ENCODE results near the gene TPP2. TPM values are rescaled to one million over a fixed set of nuclear protein-coding genes. Genes with fewer than 3 reads are reported as not detected.

TPP2 gene
- total RNA-seq, 1 donor: 60.0 TPM

DNA sequence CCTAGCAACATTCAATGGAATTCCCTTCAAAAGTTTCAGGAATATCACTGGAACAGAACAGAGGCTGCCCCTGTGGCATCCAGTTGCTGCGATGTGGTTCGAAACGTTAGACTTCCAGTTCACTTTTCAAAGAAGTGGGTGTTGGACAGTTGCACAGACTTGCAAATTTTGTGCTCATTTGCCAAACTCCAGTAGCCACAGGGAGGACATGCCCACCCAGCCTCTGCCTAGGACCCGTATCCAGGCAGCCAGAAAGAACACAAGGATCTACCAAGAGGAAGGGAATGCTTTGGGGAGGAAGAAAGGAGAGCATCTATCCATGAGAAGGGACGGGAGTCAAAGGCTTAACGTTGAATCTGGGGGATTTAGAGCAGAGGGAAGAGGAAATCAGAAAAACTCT, 98.2 kb downstream of the TPP2 start, which contains the start of gene METTL21C:
Gene METTL21C, minus strand, starts transcription at position 108 of the 400 bp plus-strand sequence. CDS start 546 bp downstream, outside the sequence.
- TF ChIP-seq, protein P1, sequence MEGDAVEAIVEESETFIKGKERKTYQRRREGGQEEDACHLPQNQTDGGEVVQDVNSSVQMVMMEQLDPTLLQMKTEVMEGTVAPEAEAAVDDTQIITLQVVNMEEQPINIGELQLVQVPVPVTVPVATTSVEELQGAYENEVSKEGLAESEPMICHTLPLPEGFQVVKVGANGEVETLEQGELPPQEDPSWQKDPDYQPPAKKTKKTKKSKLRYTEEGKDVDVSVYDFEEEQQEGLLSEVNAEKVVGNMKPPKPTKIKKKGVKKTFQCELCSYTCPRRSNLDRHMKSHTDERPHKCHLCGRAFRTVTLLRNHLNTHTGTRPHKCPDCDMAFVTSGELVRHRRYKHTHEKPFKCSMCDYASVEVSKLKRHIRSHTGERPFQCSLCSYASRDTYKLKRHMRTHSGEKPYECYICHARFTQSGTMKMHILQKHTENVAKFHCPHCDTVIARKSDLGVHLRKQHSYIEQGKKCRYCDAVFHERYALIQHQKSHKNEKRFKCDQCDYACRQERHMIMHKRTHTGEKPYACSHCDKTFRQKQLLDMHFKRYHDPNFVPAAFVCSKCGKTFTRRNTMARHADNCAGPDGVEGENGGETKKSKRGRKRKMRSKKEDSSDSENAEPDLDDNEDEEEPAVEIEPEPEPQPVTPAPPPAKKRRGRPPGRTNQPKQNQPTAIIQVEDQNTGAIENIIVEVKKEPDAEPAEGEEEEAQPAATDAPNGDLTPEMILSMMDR (IDR thresholded peaks at IDR 0.05; ENCODE audit: insufficient read depth, low read depth, low read length): no peak
- DNase-seq (ENCODE audit: low read depth): no peak
- no peak within 1 kb of the TSS for H3K4me3 ChIP-seq (ENCODE audit: low read depth, low read length)

DNA sequence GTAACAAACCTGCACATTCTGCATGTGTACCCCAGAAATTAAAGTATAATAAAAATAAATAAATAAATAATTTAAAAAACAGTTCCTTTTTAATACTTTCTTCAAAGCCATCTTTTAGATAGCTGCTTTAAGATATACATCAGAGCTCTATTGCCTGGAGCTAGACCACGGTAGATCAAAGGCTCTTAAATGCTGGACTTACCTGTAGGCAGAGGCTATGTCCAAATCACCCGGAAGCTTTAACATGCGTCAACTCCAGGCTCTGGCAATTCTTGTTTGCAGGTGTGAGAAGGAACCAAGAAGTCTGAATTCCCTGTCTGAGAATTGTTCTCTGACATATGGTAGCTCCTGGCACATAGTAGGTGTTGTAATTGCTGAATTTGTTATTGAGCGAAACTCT, 99.7 kb downstream of the TPP2 start:
- DNase-seq (ENCODE audit: low read depth): no peak
- TF ChIP-seq, protein P1 (IDR thresholded peaks at IDR 0.05; ENCODE audit: insufficient read depth, low read depth, low read length): no peak
- no peak overlapping the region for H3K4me3 ChIP-seq (ENCODE audit: low read depth, low read length)

DNA sequence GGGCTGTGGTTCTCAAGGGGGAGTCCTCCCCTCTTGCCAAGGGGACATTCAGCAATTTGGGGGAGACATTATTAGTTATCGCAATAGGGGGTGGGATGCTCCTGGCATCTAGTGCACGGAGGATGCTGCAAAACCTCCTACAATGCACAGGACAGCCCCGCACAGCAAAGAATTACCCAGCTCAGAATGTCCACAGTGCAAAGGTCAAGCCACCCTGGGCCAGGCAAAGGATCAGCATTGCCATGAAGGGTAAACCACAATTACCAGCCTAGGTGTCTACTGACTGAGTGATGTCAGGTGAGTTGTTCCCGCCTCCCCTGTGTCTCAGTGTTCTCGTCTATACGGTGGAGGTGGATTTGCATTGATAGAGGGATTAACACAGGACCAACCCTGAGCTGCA, 100.5 kb downstream of the TPP2 start:
- no peak overlapping the region for H3K4me3 ChIP-seq (ENCODE audit: low read depth, low read length)
- TF ChIP-seq, protein P1 (IDR thresholded peaks at IDR 0.05; ENCODE audit: insufficient read depth, low read depth, low read length): no peak
- DNase-seq (ENCODE audit: low read depth): no peak

DNA sequence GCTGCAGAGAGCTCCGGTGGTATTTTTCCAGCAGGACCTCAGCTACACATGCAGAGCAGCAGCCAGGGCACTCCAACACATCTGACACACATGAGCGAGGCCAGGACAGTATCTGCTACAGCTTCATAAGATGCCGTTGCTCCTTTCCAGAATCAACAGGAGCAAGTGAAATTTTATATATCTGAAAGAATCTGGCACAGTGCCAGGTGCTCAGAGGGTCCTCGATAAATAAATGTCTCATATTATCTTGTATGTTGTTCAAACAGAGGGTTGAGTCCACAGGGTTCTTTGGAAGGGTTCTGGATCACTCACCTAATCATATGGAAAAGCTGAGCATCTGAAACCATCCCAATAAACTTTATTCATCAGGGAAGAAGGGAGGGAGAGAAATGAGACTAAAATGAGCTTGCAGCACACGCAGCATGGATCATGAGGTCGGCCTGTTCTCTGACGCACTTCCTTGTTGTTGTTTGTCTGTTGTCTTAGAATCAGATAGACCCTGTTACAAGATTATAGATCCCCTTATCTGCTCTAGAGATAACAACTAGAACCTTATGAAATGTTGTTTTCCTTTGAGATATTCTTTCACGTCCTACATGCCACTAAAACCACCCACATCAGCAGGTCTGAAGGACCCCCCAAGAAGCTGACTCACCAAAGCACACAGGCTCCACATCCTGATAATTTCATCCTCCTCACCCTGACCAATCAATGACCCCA, 101.3 kb downstream of the TPP2 start:
- TF ChIP-seq, protein P1 (IDR thresholded peaks at IDR 0.05; ENCODE audit: insufficient read depth, low read depth, low read length): no peak
- DNase-seq (ENCODE audit: low read depth): no peak
- no peak overlapping the region for H3K4me3 ChIP-seq (ENCODE audit: low read depth, low read length)

DNA sequence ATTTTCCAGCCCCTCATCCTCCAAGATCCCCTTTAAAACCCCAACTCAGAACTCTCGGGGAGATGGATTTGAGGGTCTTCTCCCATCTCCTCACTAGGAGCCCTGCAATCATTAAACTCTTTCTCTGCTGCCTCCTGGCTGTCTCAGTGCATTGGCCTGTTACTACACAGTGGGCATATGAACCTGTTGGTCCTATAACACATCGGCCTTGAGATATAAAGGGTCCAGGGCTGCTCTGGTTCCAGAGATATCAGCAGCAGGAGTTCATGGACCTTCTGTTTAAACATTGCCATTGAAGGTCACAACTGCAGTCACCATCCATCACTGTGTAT, 101.8 kb downstream of the TPP2 start:
- no peak for DNase-seq (ENCODE audit: low read depth)
- no peak overlapping the region for H3K4me3 ChIP-seq (ENCODE audit: low read depth, low read length)
- TF ChIP-seq, protein P1 (IDR thresholded peaks at IDR 0.05; ENCODE audit: insufficient read depth, low read depth, low read length): no peak

DNA sequence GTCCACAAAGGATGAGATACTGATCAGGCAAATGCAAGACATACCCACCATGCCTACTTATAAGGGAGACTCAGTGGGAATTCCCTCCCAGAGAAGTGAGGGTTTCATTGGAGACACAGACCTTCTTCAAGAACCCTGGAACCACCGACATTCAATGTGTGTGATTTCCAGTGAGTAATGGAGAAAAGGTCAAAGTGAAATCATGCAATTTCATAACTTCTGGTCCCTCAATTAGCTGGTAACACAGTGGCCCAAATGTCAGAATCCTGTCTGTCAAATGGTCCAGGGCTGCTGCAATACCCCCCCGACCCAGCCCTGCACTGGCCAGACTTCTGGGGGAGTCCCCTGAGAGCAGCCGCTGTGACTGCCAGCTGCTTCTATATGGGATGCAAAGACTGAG, 102.7 kb downstream of the TPP2 start:
- TF ChIP-seq, protein P1 (IDR thresholded peaks at IDR 0.05; ENCODE audit: insufficient read depth, low read depth, low read length): no peak
- no peak for DNase-seq (ENCODE audit: low read depth)
- H3K4me3 ChIP-seq (ENCODE audit: low read depth, low read length): no peak overlapping the region

All from fibroblast of villous mesenchyme (primary cell).